ENCODE data around the gene SLC38A5. TPM values are rescaled to one million over a fixed set of nuclear protein-coding genes. Genes with fewer than 3 reads are reported as not detected.
A peak's percentile ranks its signal among the peaks of the same experiment; 100 is the strongest.

Gene SLC38A5
- total and polyA plus RNA-seq, 9 of the 15 experiments (the other 6 are each of a cell fraction or from before 2014, with no cell fraction given): 9.3 to 228 (median 142) TPM

GRCh38 chrX:48475774-48476577 is 5.9 kb upstream of the SLC38A5 start, which contains the start of gene FTSJ1 (continued):
- TF ChIP-seq, protein P1, sequence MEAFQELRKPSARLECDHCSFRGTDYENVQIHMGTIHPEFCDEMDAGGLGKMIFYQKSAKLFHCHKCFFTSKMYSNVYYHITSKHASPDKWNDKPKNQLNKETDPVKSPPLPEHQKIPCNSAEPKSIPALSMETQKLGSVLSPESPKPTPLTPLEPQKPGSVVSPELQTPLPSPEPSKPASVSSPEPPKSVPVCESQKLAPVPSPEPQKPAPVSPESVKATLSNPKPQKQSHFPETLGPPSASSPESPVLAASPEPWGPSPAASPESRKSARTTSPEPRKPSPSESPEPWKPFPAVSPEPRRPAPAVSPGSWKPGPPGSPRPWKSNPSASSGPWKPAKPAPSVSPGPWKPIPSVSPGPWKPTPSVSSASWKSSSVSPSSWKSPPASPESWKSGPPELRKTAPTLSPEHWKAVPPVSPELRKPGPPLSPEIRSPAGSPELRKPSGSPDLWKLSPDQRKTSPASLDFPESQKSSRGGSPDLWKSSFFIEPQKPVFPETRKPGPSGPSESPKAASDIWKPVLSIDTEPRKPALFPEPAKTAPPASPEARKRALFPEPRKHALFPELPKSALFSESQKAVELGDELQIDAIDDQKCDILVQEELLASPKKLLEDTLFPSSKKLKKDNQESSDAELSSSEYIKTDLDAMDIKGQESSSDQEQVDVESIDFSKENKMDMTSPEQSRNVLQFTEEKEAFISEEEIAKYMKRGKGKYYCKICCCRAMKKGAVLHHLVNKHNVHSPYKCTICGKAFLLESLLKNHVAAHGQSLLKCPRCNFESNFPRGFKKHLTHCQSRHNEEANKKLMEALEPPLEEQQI (IDR thresholded peaks at IDR 0.05): no peak
- TF ChIP-seq POLR2A (conservative IDR thresholded peaks at IDR 0.05) (peak; percentile 79), SIN3A (IDR thresholded peaks at IDR 0.05; ENCODE audit: borderline replicate concordance in 2 of 2, control insufficient read depth in 1 of 2, low read depth in 2 of 2, low read length in 2 of 2) (no peak; a peak in 2 of 4 replicates), MYNN (IDR thresholded peaks at IDR 0.05) (0 out of 2 replicates have a peak, but pooled peaks have one; percentile 19), MYNN (CRISPR knock-in tag; IDR thresholded peaks at IDR 0.05) (no peak), RFX1 (IDR thresholded peaks at IDR 0.05) (no peak), STAT5A (IDR thresholded peaks at IDR 0.05; ENCODE audit: borderline replicate concordance, low read length) (no peak), ZNF217 (CRISPR knock-in tag; IDR thresholded peaks at IDR 0.05) (no peak), CHD1 (IDR thresholded peaks at IDR 0.05; ENCODE audit: low read length) (no peak), SMARCC2 (IDR thresholded peaks at IDR 0.05; ENCODE audit: low read depth) (no peak), HOMEZ (CRISPR knock-in tag; IDR thresholded peaks at IDR 0.05) (no peak), JUND (IDR thresholded peaks at IDR 0.05; ENCODE audit: borderline replicate concordance, low read depth, low read length) (peak; percentile 36), JUND (tag; IDR thresholded peaks at IDR 0.05; ENCODE audit: borderline replicate concordance, low read depth, low read length) (0 out of 3 replicates have a peak, but pooled peaks have one; percentile 9), THAP7 (CRISPR knock-in tag; IDR thresholded peaks at IDR 0.05) (no peak)
- TF ChIP-seq, protein P2, sequence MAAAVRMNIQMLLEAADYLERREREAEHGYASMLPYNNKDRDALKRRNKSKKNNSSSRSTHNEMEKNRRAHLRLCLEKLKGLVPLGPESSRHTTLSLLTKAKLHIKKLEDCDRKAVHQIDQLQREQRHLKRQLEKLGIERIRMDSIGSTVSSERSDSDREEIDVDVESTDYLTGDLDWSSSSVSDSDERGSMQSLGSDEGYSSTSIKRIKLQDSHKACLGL (CRISPR knock-in tag; IDR thresholded peaks at IDR 0.05; ENCODE audit: borderline replicate concordance, poor library complexity, severe bottlenecking): no peak
- TF ChIP-seq, protein P3, sequence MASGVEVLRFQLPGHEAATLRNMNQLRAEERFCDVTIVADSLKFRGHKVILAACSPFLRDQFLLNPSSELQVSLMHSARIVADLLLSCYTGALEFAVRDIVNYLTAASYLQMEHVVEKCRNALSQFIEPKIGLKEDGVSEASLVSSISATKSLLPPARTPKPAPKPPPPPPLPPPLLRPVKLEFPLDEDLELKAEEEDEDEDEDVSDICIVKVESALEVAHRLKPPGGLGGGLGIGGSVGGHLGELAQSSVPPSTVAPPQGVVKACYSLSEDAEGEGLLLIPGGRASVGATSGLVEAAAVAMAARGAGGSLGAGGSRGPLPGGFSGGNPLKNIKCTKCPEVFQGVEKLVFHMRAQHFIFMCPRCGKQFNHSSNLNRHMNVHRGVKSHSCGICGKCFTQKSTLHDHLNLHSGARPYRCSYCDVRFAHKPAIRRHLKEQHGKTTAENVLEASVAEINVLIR (CRISPR knock-in tag; IDR thresholded peaks at IDR 0.05): peak; percentile 70
- TF ChIP-seq, protein P4, sequence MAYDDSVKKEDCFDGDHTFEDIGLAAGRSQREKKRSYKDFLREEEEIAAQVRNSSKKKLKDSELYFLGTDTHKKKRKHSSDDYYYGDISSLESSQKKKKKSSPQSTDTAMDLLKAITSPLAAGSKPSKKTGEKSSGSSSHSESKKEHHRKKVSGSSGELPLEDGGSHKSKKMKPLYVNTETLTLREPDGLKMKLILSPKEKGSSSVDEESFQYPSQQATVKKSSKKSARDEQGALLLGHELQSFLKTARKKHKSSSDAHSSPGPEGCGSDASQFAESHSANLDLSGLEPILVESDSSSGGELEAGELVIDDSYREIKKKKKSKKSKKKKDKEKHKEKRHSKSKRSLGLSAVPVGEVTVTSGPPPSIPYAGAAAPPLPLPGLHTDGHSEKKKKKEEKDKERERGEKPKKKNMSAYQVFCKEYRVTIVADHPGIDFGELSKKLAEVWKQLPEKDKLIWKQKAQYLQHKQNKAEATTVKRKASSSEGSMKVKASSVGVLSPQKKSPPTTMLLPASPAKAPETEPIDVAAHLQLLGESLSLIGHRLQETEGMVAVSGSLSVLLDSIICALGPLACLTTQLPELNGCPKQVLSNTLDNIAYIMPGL (CRISPR knock-in tag; IDR thresholded peaks at IDR 0.05): no peak
- TF ChIP-seq, protein P5, sequence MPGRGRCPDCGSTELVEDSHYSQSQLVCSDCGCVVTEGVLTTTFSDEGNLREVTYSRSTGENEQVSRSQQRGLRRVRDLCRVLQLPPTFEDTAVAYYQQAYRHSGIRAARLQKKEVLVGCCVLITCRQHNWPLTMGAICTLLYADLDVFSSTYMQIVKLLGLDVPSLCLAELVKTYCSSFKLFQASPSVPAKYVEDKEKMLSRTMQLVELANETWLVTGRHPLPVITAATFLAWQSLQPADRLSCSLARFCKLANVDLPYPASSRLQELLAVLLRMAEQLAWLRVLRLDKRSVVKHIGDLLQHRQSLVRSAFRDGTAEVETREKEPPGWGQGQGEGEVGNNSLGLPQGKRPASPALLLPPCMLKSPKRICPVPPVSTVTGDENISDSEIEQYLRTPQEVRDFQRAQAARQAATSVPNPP (IDR thresholded peaks at IDR 0.05; ENCODE audit: borderline replicate concordance, insufficient read depth, insufficient read length): no peak

Measured in K562 (cell line).